ENCODE measurements around the gene ZBTB26. TPM values are rescaled to one million over a fixed set of nuclear protein-coding genes. Genes with fewer than 3 reads are reported as not detected.
"Not testable (repeated sequence)": the region's sequence is repeated elsewhere in the genome, so short reads cannot be mapped to it uniquely, and the experiment has no call there.

The ZBTB26 gene
- total RNA-seq, 1 donor from 2014 or later = 7.9 TPM

GRCh38 chr9:122923947-122924346 lies 7.4 kb downstream of the ZBTB26 start:
- no peak overlapping the region for H3K27ac ChIP-seq
- H3K4me3 ChIP-seq = no peak overlapping the region
- no peak for DNase-seq (ENCODE audit: extremely low spot score in 2 of 2)
- H3K4me1 ChIP-seq = no peaks in the 10 kb centered on the region
- H3K9me3 ChIP-seq = no peaks in the 10 kb centered on the region
- intact Hi-C loops (cut with DNase I) = no loop called here
- H3K36me3 ChIP-seq = no peaks in the 10 kb centered on the region
- no peak for TF ChIP-seq POLR2A (IDR thresholded peaks at IDR 0.05)
- no peak for TF ChIP-seq POLR2AphosphoS5 (IDR thresholded peaks at IDR 0.05; ENCODE audit: insufficient read depth in 1 of 2, low read depth in 1 of 2)
- TF ChIP-seq, protein P1, sequence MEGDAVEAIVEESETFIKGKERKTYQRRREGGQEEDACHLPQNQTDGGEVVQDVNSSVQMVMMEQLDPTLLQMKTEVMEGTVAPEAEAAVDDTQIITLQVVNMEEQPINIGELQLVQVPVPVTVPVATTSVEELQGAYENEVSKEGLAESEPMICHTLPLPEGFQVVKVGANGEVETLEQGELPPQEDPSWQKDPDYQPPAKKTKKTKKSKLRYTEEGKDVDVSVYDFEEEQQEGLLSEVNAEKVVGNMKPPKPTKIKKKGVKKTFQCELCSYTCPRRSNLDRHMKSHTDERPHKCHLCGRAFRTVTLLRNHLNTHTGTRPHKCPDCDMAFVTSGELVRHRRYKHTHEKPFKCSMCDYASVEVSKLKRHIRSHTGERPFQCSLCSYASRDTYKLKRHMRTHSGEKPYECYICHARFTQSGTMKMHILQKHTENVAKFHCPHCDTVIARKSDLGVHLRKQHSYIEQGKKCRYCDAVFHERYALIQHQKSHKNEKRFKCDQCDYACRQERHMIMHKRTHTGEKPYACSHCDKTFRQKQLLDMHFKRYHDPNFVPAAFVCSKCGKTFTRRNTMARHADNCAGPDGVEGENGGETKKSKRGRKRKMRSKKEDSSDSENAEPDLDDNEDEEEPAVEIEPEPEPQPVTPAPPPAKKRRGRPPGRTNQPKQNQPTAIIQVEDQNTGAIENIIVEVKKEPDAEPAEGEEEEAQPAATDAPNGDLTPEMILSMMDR (IDR thresholded peaks at IDR 0.05) = no peak
- H3K27me3 ChIP-seq = no peaks in the 10 kb centered on the region

DNA sequence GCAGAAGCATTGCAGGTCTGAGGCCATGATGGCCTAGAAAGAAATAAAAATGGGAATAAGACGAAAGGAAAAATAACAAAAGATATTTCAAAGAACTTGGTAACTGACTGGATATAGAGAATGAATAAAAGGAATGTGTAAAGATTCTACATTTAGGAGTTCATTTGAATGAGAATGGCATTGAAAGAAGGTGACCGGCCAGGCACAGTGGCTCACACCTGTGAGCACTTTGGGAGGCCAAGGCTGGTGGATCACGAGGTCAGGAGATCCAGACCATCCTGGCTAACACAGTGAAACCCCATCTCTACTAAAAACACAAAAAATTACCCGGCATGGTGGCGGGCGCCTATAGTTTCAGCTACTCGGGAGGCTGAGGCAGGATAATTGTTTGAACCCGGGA lies 8.6 kb downstream of the ZBTB26 start:
- Histone ChIP-seq H3K4me1 (no peaks in the 10 kb centered on the region), H3K27ac (no peak overlapping the region), H3K4me3 (no peak overlapping the region), H3K9me3 (no peaks in the 10 kb centered on the region), H3K27me3 (no peaks in the 10 kb centered on the region), H3K36me3 (no peaks in the 10 kb centered on the region)
- intact Hi-C loops (cut with DNase I) = no loop called here
- no peak for DNase-seq (ENCODE audit: extremely low spot score in 2 of 2)
- TF ChIP-seq POLR2A (IDR thresholded peaks at IDR 0.05) (no peak), POLR2AphosphoS5 (IDR thresholded peaks at IDR 0.05; ENCODE audit: insufficient read depth in 1 of 2, low read depth in 1 of 2) (no peak)
- TF ChIP-seq, protein P1 (IDR thresholded peaks at IDR 0.05) = no peak

GRCh38 chr9:122918310-122918709 lies 13.0 kb downstream of the ZBTB26 start:
- Histone ChIP-seq H3K4me3 (no peak overlapping the region), H3K27me3 (no peaks in the 10 kb centered on the region), H3K27ac (no peak overlapping the region), H3K36me3 (no peaks in the 10 kb centered on the region), H3K4me1 (peaks cover 6% of the 10 kb centered on the region), H3K9me3 (no peaks in the 10 kb centered on the region)
- intact Hi-C loops (cut with DNase I) = no loop called here
- DNase-seq (ENCODE audit: extremely low spot score in 2 of 2) = no peak
- TF ChIP-seq POLR2AphosphoS5 (IDR thresholded peaks at IDR 0.05; ENCODE audit: insufficient read depth in 1 of 2, low read depth in 1 of 2) = no peak
- TF ChIP-seq, protein P1 (IDR thresholded peaks at IDR 0.05) = no peak
- TF ChIP-seq POLR2A (IDR thresholded peaks at IDR 0.05) = no peak

DNA sequence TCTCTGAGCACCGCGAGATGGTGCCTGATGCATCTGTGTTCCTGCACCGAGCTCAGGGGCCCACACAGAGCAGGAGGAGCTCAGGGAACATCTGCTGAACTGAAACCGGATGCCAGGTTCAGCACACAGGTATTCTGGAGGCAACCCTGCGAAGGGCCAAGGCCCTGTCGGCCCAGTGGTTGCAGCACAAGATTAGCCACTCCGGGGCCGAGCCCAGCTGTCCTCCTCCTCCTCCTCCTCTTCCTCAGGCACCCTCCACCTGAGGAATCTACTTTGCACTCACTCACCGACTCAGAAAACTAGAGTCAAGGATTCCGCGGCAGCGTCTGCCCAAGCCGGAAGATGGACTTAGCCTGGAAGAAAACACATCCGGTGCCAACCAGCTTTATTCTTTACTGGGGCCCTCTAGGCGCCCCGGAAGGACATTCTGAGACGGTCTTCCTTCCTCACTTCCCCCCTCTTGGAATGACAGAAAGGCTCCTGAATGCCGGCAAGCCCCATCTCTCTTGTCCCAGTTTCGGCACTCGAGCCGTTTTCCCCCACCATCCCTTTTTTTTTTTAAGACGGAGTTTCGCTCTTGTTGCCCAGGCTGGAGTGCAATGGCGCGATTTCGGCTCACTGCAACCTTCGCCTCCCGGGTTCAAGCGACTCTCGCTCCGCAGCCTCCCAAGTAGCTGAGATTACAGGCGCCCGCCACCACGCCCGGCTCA lies 18.2 kb downstream of the ZBTB26 start, which contains the start of gene ZBTB6:
ZBTB6 (minus strand) TSS at position 360 of the 710 bp plus-strand sequence. CDS start 1,251 bp downstream, outside the sequence.
- Histone ChIP-seq H3K27ac (peak within 1 kb of the TSS; percentile 61), H3K4me3 (peak within 1 kb of the TSS; percentile 60 to 71), H3K4me1 (peaks cover 17% of the 10 kb centered on the region), H3K9me3 (no peaks in the 10 kb centered on the region), H3K36me3 (peaks cover 0 to 25% of the 10 kb centered on the region in 2 donors), H3K27me3 (no peaks in the 10 kb centered on the region)
- no peak for DNase-seq (ENCODE audit: extremely low spot score in 2 of 2)
- TF ChIP-seq, protein P1 (IDR thresholded peaks at IDR 0.05) = no peak
- TF ChIP-seq POLR2AphosphoS5 (IDR thresholded peaks at IDR 0.05; ENCODE audit: insufficient read depth in 1 of 2, low read depth in 1 of 2) = peak; percentile 67 to 72
- intact Hi-C loops (cut with DNase I) = no loop called here

GRCh38 chr9:122912671-122912963 lies 18.7 kb downstream of the ZBTB26 start:
- intact Hi-C loops (cut with DNase I) = no loop called here
- H3K4me1 ChIP-seq = peaks cover 17% of the 10 kb centered on the region
- no peak for DNase-seq (ENCODE audit: extremely low spot score in 2 of 2)
- peak overlapping the region; percentile 60 to 71 for H3K4me3 ChIP-seq
- no peak for TF ChIP-seq POLR2AphosphoS5 (IDR thresholded peaks at IDR 0.05; ENCODE audit: insufficient read depth in 1 of 2, low read depth in 1 of 2)
- TF ChIP-seq, protein P1 (IDR thresholded peaks at IDR 0.05) = no peak
- TF ChIP-seq POLR2A (IDR thresholded peaks at IDR 0.05) = no peak
- H3K27ac ChIP-seq = peak overlapping the region; percentile 61
- H3K9me3 ChIP-seq = no peaks in the 10 kb centered on the region
- H3K27me3 ChIP-seq = no peaks in the 10 kb centered on the region
- H3K36me3 ChIP-seq = peaks cover 0 to 25% of the 10 kb centered on the region in 2 donors

GRCh38 chr9:122906122-122906521 lies 25.2 kb downstream of the ZBTB26 start:
- Histone ChIP-seq H3K36me3 (peaks cover 0 to 20% of the 10 kb centered on the region in 2 donors), H3K4me1 (peaks cover 24% of the 10 kb centered on the region)
- H3K4me3 ChIP-seq; H3K9me3 ChIP-seq; intact Hi-C loops (cut with DNase I); H3K27me3 ChIP-seq; DNase-seq (ENCODE audit: extremely low spot score in 2 of 2); H3K27ac ChIP-seq: not testable (repeated sequence)
